Adrenal gland (tissue), 5 donors: ENCODE results near the gene PIEZO1.

Source experiments
- CTCF ChIP-seq, 6 experiments: fragments of 450-650 bp in 4 of 6; fragments of 200-600 bp in 2 of 6; sonication (generic) in 1 of 6; IDR thresholded peaks; 1 replicate in 5 of 6; 2 replicates in 1 of 6; pipeline versions ENCODE4 v1.5.1 to v1.8.0; 2016 to 2021; ENCODE audit warnings: antibody characterized with exemption in 6 of 6, mild to moderate bottlenecking in 2 of 6, moderate library complexity in 1 of 6
- POLR2A ChIP-seq, 2 donors: fragments of 450-650 bp; IDR thresholded peaks; one replicate each; pipeline ENCODE4 v1.6.1; 2017; ENCODE audit warnings: antibody characterized with exemption in 2 of 2, mild to moderate bottlenecking in 2 of 2, moderate library complexity in 1 of 2
- donor health status: DM: no; HTN: no; CAD: no.

- no peak for TF ChIP-seq CTCF (IDR thresholded peaks at IDR 0.05)
- TF ChIP-seq POLR2A (IDR thresholded peaks at IDR 0.05): no peak
These were observed 41.2 kb upstream of the PIEZO1 start for GRCh38 chr16:88826070-88826840.
